NCI-H446 (cell line): ENCODE measurements around the gene RPS6KA2.

Experiments
- DNase-seq, 2 experiments: peaks; one replicate each; lab custom pipeline; 2025; lab: John Stamatoyannopoulos, UW

Gene RPS6KA2

GRCh38 chr6:166488076-166488685, 138.9 kb downstream of the RPS6KA2 start:
- no peak for DNase-seq

- DNase-seq = no peak
Observed at GRCh38 chr6:166487148-166487547, 139.9 kb downstream of the RPS6KA2 start.

DNA sequence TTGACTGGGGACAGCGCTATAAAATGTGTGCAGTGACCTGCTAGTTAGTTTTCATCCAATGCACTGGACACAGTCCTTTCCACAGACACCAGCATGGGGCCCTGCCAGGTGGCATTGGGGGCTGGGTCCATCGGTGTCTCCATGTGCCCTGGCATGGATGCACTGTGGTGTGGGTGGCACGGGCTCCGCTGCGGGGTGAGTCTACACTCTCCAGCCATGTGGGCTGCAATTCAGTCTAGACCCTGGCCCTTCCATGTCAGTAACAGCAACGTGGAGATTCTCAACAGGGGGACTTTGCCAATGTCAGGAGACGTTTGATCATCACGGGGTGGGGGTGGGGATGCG, 140.5 kb downstream of the RPS6KA2 start:
- DNase-seq = no peak

DNA sequence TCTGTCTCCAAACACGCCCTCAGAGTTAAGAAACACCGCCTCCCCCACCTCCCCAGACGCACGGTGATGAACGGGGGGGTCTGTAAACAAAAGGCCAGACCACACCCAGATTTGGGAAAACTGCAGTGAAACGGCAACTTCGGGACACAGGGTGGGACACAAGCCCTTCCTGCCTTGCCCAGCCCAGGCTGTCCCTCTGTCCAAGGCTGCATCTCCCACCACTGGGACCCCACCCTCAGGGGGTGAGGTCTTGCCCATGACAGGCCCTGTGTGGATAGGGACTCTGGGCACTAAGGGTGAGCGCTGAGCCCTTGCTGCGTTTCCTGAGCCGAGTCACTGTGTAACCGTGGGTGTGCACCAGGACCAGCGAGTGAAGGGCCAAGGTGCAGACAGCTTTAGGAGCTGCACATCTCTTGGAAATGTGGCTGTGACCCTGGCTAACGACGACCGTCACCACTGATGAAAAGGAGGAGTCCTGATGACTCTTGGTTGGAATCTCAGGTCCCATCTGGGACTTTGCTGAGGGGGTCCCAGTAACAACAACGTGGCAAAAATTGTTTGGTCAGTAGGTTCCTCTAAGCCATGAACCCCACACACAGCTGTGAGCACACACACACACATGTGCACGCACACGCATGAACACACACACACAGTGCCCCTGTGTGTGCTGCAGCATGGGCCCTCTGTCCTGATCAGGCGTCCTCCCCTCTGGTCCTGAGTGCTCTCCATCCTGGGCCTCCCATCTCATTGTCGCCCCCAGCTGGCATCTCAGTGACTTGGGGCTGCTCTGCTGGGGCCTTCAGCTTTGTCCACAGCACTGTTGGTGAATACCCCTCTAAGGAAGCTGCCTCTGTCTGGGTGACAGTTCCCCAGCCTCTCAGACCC, 141.2 kb downstream of the RPS6KA2 start:
- DNase-seq = no peak

DNA sequence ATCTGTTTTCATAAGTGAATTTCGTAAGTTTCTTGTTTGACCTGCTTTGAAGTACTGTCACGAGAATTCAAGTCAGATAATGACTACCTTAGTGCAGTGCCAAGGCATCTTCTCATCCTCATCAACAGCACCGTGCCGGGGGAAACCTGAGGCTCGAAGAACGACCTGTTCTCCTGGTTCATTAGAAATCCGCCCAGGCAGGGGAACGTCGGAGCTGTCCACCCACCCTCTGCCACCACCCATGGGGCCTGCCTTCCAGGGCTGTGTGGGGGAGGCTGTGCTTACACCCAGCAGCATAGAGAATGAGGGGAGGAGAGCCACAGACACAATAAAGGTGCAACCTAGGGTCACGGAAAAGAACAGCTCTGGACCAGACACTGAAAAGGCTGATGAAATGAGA, 142.2 kb downstream of the RPS6KA2 start:
- no peak for DNase-seq

DNA sequence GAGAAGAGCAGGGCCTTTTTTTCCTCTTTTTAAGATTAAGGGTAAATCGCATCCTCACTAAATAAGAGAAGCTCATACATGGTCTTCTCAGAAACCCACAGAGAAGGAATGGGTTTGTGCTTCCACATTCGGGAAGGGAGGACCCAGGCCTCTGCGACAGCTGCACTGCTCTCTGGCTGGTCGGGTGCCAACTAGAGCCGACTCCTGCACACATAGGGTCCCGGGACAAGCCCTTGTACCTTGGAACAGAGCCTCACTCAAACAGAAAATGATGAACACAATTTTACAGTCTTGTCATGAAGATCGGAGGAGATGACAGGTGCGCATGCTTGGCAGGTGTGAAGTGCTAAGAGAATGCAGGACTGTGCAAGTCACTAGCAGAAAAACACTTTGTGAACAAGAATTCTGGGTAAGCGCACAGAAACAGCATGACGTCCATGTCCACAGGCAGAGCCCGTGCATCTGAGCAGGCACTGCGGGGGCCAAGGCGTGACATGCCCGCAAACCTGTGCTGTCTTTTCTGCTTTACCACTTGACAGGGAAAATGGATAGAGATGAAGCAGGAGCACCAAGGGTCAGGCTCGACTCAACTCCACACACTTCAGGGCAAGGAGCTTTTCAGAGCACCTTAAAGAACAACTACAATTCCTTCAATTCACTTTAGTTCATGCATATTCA, 143.3 kb downstream of the RPS6KA2 start:
- DNase-seq = no peak

DNA sequence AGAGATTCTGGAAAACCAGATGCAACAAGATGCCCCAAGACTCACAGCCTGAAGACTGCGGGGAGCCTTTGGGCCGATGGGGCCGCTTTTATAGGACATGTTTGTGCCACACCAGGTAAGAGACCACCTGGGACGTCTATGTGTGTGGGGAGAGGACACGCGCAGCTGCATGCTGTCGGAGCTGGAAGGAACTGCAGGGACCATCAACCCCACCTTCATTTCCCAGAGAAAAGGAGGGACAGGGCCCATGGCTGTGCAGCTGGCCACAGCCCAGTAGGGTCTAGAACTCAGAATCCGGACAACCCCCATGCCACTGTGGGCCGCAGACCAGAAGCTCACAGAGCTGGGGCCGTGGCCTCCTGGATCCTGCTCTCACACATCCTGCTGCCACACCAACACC, 144.0 kb downstream of the RPS6KA2 start:
- DNase-seq = no peak

DNA sequence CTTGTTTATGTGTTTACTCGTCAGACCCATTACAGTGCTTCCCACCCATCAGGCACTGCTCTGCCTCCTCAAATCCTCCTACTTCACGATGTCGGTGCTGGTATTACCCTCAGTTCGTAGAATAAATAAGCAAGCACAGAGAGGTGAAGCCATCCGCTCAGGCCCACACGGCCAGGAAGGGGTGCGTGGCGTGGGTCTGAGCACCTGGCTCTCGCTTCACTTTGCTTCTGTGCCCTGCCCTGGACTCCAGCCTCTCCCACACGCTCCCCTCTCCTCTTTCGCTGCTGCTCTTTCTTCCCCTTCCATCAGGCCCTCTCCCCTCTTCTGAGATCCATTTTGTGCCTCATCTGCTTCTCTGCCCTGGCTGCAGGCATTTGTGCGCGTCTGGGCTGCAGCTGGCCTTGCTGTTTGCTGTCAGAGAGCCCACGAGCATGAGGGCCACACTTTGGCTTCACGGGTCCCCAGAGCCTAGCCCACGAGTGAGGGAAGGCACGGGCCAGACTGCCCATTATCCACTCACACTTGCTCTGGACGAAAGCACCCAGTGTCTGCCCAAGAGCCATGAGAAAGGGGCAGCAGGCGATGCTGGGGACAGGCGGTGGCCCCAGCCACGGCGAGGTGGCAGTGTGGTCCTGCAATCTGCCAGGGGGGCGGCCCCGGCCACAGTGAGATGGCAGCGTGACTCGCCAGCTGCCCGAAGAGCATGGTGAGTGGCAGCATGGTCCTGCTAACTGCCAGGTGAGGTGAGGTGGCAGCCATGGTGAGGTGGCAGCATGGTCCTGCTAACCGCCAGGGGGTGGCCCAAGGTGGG, 148.1 kb downstream of the RPS6KA2 start:
- no peak for DNase-seq

DNA sequence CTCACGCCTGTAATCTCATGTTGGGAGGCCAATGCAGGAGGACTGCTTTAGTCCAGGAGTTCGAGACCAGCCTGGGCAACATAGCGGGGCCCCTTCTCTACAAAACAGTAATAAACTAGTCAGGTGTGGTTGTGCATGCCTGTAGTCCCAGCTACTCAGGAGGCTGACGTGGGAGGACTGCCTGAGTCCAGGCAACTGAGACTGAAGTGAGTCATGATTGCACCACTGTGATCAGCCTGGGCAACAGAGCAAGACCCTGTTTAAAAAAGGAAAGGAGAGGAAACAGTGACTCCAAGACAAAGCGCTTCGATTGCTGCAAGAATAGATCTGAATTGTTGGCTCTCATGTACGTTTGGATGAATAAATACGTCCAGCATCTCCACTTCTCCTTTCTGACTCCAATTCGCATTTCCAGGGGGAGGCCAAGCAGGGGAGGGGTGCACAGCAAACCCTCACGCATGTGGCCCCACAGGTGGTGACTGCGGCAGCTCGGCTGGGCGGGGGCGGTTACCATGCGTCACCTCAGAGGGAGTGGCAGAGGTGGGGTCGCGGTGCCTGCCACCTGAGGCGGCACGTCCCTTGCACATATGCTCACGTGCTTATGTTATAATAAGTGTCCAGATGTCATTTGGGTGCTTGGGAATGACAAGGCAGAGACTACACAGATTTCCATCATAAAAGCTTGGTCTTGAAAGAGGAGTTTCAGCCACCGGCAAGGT, 149.2 kb downstream of the RPS6KA2 start:
- DNase-seq = no peak

- DNase-seq = no peak
Observed at GRCh38 chr6:166476634-166477215, 150.3 kb downstream of the RPS6KA2 start.

DNA sequence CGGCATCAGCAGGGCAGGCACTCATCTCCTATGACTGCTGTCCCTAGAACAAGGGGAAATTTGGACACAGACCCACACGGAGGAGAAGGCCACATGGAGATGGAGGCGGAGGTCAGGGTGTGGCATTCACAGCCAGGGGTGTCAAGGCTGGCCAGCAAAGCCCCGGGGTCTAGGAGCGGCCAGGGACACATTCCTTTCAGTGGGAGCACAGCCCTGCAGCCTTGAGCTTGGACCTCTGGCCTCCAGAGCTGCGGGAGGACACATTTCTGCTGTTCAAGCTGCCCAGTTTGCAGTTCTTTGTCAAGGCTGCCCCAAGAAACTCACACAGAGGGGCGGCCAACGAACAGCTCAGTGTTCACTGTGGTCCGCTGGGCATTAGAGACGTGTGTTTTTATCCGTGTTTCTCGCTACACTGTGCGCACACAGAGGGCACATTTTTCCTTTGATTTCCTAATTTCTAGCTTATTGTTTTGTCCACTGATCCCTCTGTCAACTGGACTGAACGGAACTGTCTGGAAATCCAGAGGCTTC, 150.9 kb downstream of the RPS6KA2 start:
- DNase-seq = no peak

DNA sequence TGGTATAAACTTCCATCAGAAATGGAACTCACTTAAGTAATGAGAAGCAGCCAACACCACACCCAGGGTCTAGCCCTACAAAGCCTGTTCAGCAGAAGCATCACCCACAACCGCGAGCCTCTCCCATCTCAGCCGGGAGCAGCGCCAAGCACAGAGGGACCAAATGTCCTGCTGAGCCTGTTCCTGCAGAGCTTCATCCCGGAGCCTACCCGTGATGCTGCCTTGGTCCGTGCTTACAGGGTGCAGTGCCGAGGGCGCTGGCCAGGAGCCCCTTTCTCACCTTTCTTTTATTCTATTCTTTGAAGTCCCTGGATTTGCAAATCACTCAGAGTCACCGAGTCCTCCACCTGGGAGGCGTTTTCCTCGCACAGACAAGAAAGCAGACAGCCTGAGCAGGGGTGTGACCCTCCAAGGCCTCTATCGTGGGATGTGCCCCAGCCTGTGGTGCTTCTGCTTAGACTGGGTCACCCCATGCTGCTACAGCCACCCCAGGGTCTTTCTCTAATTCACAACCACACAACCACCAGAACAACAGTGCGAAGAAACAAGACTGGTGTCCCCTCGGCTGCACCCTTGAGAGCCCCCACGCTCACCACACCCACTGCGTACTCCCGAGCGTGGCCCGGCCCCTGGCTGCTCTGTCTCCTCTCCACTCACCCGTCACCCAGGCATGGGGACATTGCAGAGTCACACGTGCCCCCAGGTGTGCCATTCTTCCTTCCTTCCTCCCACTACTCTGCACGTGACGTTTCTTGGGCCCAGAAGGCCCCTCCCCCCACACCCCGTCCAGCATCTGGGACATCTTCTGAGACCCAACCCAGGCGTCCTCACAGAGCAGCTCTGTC, 152.1 kb downstream of the RPS6KA2 start:
- no peak for DNase-seq

- no peak for DNase-seq
Observed at GRCh38 chr6:166473886-166474571, 153.0 kb downstream of the RPS6KA2 start.

- DNase-seq = no peak
Observed at GRCh38 chr6:166472636-166473035, 154.4 kb downstream of the RPS6KA2 start.

DNA sequence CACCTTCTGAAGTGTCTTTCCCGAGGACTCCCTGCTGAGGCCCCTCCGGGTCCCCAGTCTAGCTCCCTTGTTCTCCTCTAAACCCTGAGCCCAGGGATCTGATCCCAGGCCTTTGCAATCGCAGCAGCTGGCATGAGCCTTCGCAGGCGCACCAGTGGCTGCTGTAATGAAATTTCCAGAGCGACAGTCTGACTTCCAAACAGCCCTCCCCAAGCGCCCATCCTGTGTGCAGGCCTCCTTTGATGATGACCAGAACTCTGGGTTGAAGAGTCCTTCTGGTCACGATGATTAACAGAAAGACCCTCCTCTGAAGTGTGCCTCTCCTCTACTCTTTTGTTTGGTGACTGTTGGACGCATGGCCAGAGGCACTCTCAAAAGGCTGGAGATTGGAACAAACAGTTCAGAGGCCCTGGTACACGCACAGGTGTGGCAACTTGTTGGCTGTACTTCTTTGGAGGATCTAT, 155.2 kb downstream of the RPS6KA2 start:
- no peak for DNase-seq

GRCh38 chr6:166470863-166471410, 156.1 kb downstream of the RPS6KA2 start:
- DNase-seq = no peak

DNA sequence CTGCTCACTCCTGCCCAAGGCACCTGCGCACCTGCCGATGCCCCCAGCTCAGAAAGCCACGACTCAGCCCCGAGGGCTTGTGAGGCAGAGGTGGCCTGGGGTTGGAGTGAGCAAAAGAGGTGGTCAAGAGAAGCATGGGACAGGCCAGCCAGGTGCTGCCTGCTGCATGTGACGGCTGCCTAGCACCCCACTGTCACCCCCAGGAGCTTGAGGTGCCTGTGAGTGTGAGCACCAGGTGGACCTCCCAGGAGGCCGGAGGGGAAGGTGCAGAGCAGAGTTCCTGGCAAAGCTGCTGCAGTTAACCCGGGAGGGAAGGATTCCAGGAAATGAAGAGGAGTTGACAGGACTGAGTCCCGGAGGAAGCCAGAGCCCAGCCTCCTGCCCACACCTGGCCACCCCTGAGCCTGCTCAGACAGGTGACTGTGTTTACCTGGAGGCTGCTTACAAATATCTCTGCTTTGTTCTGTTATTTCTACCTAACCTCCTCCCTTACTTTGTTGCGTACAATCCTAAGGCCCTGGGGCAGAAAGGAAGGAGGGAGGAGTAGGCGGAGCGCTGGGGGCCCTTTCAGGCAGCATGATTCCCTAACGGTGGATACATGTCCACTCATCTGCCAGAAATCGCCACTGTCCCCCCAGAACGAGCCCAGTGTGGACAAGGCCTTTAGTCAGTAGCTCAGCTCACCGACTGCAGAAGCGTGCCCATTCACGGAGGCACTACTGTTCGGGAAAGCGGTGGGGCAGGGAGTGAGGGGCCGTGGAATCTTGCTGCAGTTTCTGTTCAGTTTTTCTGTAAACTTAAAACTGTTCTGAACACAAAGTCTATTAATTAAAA, 156.8 kb downstream of the RPS6KA2 start:
- no peak for DNase-seq

DNA sequence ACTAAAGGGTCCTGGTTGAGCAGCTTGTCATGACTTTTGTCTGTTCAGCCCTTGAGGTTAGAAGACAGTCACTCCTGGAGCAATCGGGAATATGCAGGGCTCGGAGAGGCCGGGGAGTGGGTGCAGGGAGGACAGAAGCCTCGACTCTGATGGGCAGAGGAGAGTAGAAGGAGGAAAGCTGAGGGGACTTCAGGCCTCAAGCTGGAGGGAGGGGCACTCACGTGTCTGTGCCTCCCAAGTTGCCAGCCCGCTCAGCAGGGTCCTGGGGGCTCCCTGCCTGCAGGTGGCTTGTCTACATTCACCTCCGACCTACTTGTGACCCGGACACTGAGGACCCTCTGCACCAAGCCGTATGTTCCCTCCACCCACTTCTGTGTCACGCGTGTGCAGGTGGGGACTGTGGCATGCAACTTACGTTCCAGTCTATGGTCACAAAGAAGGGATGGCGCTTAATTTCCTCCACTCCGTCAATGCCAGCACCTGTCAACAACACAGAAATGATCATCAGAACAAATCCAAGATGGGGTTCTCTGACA, 157.6 kb downstream of the RPS6KA2 start:
- DNase-seq = no peak
